ENCODE results near the gene DNAJC30.
"Not testable (repeated sequence)": the region's sequence is repeated elsewhere in the genome, so short reads cannot be mapped to it uniquely, and the experiment has no call there.

DNAJC30 gene

DNA sequence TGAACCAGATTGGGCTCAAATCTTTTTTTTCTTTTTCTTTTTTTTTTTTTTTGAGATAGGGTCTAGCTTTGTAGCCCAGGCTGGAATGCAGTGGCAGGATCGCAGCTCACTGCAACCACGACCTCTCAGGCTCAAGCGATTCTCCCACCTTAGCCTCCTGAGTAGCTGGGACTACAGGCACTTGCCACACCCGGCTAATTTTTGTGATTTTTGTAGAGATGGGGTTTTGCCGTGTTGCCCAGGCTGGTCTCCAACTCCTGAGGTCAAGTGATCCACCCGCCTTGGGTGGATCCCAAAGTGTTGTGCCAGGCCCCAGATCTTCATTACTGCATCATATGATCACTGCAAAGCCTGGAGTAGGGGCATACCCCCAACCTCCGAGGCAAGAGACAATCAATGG, 2.8 kb downstream of the DNAJC30 start:
- no peak for DNase-seq

DNA sequence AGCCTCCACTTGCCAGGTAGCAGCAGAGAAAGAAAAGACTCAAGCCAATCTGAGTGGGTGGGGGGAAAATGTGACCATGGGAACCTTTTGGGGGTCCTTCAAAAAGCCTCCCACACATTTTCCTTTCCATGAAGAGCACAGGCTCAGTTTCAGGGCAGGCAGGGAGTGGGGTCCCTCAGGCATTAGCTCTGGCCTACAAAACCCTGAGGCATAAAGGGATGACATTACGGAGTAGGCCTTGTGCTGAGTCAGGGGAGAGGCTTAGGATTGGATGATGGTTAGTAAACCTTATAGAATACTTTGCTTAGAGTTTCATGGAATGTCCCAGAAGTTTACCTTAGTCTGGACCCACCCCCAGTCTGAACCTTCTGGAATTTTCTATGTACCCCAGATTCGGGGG, 3.5 kb downstream of the DNAJC30 start:
- no peak for DNase-seq

DNA sequence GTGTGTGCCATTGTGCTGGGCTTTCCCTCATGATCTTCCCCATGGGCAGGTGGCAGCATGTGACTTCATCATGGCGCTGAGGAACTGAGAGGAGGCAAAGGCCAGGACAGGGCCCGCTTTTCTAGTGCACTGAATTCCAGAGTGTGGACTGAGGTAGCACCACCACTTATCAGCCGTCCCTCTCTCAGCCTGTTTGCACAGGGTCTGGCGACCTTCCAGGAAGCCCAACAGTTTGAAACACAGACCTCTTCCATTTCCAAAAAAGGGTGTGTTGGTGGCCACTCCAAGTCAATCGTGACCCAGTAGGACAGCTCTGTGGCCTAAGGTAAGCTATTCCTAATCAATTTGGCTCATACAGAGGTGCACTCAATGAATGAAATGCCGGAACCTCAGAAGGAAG, 4.4 kb downstream of the DNAJC30 start:
- no peak for DNase-seq

DNA sequence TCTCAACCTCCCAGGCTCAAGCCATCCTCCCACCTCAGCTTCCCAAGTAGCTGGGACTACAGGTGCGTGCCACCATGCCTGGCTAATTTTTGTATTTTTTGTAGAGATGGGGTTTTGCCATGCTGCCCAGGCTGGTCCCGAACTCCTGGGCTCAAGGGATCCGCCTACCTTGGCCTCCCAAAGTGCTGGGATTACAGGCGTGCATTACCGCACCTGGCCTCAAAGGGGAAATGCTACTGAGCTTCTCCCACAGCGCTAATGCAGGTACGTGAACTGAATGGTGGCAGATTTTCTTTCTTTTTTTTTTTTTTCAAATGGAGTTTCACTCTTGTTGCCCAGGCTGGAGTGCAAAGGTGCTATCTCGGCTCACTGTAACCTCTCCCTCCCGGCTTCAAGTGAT, 7.2 kb downstream of the DNAJC30 start:
- not testable (repeated sequence) for DNase-seq

DNA sequence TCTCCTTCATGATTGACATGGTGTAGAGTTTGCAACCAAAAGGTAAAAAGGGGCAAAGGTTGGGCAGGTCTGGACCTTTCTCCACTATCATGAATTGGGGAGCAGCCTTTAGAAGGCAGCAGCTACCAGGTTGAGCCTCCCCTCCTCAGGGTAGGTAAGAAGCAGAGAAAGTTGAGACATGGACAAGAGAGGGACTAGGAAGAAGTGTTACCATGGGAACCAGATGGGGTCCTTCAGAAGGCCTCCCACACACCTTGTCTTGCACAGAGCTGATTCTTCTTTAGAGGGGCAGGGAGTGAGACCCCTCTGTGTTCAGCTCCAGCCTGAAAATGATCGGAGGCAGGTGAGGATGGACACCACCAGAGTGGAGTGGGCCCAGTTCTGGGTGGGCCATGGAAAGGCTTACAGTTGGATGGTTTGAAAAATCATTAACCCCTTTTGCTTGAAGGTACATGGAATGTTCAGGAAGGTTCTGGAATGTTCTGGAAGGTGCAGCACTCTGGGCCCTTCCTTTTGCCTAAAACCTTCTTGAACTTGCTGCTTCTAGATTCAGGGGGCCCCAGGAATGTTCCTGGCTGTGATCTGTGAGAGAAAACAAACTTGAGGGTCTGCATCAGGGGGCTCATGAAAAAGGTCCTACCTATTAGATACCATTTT, 8.7 kb downstream of the DNAJC30 start:
- DNase-seq, result no peak

DNA sequence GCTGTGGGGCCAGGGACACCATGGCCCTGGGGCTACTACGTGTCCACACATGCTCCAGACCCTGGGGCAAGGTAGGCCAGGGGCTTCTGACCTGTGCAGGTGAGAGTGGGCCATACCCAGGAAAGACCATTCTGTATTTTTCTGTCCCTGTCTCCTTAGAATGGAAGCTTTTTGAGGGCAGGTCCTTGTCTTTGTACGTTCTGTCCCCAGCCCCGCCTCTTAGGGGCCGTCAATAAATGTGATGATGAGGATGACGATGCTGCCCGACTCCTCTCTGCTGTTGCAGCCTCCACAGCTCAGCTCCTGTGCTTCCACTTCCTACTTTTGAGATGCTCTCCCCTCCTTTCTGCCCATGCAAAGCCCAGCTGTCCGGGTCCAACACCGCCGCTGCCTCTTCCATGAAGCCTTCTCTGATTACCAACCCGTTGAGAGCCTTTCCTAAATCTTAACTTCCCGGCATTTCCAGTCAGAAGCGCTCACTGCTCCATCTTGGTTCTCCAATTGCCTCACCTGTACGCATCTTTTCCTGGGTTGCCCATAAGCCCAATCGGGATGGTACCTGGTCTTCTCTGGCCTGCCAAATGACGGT, 11.3 kb downstream of the DNAJC30 start:
- DNase-seq, result no peak

DNA sequence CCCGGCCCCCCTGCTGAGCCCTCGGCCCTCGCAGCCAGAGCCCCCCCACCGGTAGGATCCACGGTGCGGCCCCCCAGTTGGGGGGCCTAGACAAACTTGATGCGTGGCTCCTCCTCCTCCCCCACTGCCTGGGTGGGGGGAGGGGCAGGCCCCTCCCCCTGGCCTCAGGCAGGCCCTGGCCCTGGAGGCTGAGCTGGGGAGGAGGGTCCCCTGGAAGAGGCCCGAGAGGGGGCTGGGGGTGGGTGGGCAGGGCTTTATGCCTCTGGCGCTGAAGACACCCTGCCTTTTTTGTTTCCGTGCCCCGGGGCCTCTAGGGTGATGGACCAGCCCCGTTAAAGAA, 12.0 kb downstream of the DNAJC30 start:
- DNase-seq, result no peak

DNA sequence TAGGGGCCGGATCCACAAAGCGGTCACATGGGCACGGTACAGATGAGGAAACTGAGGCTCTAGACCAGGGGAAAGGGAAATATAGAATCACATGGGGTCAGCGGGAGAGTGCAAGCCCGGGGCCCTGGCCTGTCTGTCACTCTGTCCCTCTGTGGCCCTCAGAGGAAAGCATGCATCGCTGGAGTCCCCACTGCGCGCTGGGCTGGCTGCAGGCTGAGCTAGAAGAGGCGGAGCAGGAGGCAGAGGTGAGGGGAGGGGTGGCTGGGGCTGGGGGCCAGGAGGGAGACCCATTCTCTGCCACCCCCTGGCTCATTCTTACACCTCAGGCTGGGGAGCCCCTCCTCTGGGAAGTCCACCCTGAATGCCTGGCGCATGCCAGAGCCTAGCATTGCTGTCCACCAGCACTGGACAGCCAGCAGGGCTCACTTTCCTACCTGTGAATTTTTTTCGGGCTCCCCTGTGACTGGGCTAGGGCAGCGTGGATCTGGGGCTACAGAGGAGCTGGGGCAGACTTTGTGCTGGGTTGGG, 13.3 kb downstream of the DNAJC30 start:
- DNase-seq, result no peak

DNA sequence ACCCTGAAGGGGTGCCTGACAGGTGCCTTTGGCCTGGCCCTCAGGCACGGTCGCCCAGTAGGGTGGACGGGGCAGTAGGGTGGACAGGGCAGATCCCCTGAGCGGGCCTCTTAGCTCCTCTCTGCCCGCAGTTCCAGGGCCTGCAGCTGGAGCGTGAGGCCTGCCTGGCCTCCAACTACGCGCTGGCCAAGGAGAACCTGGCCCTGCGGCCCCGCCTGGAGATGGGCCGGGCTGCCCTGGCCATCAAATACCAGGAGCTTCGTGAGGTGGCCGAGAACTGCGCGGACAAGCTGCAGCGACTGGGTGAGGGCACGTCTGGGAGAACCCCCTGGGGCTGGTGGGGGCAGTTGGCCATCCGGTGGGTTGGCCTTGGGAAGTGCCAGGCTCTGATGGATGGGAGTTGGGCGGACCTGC, 14.0 kb downstream of the DNAJC30 start:
- DNase-seq, result no peak

DNA sequence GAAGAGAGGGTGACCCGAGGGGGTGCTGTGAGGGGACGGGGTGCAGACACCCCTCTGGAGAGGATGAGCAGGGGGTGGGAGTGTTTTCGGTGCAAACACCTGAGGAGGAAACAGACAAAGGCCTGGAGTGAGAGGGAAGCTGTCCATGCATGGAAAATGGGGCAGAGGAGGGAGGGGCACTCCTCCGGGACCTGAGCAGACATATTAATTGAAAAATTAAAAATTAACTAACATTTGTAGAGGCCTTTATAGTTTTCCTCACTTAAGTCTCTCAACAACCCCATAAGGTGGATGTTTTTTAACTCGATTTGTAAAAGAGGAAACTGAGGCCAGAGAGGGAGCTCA, 14.4 kb downstream of the DNAJC30 start:
- no peak for DNase-seq

DNA sequence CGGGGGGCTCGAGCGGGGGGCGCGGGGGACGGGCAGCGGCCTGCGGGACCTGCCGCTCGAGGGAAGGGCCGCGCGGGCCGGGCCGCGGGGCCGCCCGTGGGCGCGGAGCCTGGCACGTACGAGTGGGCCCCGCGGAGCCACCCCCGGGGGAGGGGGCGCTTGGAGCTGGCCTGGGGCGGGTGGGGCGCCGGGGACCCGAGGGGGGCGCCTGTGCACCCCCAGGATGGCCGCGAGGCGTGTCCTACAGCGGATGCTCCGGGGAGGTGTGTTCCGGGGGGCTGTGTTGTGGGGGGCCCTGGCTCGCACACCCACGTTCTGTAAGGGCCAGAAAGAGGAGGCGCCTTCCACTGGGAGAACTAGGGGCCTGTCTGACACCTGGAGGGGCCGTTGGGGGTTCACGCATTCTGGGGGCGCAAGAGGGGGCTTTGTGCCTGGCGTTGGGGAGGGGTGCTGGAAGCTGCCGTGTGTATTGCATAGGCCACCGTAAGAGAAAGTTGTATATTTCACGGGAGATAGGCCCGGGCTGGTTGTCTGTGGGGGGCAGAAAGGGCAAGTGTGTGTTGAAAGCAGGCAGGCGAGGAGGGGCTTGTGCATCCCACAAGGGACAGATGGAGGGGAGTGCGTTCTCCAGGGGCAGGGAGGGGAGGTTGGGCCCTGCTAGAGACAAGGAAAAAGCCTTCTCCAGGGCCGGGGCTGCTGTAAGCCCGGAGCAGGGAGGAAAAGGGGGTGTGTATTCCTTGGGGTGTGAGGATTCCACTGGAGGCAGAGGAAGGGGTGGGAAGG, 15.0 kb downstream of the DNAJC30 start:
- no peak for DNase-seq

DNA sequence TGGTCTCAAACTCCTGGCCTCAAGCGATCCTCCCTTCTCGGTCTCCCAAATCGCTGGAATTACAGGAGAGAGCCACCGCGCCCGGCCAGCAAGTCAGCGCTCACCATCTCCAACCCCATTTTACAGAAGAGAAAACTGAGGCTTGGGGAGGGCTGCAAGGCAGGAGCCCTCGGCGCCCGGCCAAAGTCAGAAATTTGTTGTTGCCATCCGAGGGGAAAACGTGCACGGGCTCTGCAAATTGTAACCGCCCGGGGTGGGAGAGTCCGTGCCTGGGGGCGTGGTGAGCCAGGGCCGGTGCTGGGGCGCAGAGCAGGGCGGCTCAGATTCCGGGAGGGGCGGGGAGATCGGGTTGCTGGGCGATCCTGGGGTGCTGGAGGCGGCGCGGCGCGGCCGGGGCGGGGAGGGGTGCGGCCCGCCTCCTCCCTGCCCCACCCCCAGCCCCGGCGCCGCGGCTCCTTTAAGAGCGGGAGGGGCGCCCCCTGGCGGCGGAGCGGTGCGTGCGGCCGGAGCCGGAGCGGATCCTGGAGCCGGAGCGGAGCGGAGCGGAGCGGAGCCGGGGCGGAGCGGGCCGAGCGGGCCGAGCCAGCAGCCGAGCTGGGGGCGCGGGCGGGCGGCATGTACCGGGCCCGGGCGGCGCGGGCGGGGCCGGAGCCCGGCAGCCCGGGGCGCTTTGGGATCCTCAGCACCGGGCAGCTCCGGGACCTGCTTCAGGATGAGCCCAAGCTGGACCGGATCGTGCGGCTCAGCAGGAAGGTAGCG, 15.7 kb downstream of the DNAJC30 start, which contains the start of gene VPS37D:
VPS37D (plus strand) TSS at position 488 of the 759 bp plus-strand sequence; CDS start at position 616, 128 bp downstream.
- no peak for DNase-seq

DNA sequence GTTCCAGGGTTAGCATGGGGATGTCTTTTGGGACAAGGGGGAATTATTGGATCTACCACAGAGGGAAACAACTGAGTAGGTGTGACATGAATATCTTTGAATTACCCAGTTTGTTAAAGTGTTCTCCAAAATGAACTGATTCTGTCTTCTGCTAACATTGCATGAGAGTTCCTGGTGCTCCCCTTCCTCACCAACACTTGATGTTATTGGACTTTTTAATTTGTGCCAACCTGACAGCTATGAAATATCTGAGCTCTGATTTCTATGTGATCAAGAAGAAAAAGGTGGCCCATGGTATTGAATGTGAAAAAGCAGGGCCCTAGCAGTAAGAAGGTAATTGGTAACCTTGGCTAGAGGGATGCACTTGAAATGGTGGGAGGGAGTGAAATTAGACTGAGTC, 20.2 kb downstream of the DNAJC30 start:
- no peak for DNase-seq

DNA sequence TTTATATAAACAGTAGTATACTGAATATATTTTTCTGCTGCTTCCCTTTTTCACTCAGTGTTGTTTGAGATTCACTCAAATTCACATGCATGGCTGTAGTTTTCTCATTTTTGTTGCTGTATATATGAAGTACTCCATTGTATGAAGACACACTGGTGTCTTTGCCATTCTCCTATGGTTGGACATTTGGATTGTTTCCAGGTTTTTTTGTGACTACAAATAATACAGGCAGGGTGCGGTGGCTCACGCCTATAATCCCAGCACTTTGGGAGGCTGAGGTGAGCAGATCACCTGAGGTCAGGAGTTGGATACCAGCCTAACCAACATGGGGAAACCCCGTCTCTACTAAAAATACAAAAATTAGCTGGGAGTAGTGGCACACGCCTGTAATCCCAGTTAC, 22.7 kb downstream of the DNAJC30 start:
- not testable (repeated sequence) for DNase-seq

DNA sequence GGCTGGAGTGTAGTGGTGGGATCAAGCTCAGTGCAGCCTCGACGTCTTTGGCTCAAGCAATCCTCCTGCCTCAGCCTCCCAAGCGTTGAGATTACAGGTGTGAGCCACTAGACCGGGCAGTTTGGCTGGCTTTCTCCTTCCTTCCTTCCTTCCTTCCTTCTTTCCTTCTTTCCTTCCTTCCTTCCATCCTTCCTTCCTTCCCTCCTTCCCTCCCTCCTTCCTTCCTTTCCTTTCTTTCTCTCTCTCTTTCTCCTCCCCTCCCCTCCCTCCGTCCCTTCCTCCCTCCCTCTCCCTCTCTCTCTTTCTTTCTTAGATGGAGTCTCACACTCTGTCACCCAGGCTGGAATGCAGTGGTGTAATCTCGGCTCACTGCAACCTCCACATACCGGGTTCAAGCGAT, 23.3 kb downstream of the DNAJC30 start:
- no peak for DNase-seq

DNA sequence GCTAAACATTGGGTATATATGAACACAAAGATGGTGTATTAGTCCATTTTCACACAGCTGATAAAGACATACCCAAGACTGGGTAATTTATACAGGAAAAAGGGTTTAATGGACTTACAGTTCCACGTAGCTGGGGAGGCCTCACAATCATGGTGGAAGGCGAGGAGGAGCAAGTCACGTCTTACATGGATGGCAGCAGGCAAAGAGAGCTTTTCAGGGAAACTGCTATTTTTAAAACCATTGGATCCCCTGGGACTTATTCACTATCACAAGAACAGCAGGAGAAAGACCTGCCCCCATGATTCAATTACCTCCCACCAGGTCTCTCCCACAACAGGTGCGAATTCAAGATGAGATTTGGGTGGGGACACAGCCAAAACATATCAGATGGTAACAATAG, 27.9 kb downstream of the DNAJC30 start:
- DNase-seq, result not testable (repeated sequence)

DNA sequence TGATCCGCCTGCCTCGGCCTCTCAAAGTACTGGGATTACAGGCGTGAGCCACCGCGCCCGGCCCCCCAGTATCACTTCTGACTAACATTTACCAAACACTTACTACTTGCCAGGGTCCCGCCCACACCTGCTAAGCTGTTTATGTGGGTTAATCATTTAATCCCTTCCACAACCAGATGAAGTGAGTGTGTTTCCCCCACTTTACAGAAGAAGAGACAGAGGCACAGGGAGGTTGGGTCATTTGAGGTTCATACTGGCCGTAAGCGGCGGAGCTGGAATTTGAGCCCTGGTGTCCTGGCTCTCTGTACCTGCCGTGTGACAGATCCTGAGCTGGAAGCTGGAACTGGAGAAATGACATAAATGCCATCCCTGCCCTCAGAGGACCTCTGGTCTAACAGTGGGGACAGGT, 30.7 kb downstream of the DNAJC30 start:
- no peak for DNase-seq

DNA sequence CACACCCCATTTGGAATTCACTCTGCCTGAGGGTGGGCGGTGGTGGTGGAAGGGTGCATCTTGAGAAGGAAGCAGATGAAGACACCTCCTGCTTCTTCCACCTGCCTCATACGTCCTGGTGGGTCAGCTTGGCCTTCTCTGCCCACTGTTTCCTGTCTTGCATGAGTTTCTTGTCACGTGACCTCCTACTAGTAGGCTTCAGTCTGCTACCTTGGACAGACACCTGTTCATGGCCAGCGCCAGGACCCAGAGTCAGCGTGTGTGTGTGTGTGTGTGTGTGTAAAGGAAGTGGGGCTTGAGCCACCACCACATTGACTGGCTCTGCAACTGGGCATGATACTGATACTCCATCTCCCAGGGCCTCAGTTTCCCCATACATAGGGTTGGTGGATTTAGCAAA, 32.7 kb downstream of the DNAJC30 start:
- DNase-seq, result no peak

DNA sequence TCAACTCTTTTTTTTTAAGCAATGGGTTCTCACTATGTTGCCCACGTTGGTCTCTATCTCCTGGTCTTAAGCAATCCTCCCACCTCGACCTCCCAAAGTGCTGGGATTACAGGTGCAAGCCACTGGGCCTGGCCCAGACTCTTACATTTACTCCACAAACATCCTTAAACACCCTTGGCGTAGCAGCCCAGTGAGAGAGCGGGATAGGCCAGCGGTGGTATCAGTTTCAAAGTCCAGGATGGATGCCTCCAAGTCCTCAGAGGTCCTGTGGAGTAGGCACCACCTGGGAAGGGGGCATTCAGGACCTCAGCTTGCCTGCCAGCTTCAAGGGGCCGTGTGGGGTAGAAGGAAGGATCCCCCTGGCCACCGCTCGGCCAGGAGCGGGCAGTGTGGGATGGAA, 33.7 kb downstream of the DNAJC30 start:
- no peak for DNase-seq

DNA sequence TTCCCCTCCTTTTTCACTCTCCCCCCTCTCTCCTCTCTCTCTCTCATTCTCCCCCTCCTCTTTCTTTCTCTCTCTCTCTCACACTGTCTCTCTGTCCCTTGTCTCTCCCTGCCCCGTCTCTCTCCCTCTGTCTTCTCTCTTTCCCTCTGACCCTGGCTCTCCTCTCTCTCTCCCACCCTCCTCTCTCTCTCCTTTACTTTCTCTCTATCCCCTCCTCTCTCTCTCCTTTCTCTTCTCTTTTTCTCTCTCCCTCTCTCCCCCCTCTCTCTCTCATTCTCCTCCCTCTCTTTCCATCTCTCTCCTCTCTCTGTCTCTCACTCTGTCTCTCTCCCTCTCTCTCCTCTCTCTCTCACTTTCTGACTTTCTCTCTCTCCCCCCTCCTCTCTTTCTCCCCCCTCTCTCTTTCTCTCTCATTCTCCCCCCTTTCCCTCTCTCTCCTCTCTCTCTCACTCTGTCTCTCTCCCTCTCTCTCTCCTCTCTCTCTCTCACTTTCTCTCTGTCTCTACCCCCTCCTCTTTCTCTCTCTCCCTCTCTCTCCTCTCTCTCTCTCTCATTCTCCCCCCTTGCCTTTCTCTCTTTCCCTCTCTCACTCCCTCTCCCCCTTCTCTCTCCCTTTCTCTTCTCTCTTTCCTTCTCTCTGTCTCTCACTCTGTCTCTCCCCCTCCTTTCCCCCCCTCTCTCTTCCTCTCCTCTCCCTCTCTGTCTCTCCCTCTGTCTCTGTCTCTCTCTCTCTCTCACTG, 34.5 kb downstream of the DNAJC30 start:
- DNase-seq, result no peak

DNA sequence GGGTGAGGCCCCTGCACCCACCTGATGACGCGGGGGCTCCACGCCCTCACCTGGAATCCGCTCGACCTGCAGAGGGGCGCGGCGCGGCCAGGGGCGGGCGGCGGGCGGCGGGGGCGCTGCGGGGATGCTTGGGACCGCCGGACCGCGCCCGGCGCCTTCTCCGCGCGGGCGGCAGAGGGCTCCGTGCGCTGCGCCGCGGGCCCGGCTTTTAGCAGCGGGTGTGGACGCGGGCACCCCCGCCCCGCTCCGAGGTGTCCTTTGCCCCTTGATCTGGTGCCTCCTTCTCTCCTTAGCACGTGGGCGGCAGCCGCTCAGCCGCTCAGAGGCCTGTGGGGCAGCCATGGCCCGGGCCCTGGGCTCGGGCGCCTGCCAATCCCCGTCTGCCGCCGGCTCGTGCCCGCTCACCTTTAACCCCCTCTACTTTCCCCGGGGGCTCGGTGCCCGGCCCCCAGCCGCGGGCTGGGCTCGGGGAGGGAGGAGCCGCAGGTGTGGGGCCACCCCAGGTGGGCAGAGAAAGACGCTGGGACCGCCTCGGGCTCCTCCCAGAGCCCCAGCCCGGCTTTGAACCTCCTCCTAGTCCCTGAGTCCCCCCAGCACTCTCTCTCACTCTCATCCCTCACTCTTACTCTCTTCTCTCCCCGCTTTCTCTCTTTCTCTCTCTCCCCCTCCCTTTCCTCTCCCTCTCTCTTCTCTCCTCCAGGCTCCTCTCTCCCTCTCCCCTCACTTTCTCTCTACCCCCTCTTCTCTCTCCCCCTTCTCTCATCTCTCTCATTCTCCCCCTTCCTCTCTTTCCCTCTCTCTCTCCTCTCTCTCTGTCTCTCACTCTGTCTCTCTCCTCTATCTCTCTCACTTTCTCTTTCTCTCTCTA, 35.3 kb downstream of the DNAJC30 start:
- no peak for DNase-seq
